Muscle layer of duodenum (tissue), 2 donors: Measurements from ENCODE around the gene NHLH2.

Experiments
- H3K27ac ChIP-seq: one replicate; pipeline ENCODE4 v1.7.0; 2013; ENCODE audit warnings: mild to moderate bottlenecking, low read length
- H3K27me3 ChIP-seq: one replicate; pipeline ENCODE4 v1.7.0; 2013; ENCODE audit warnings: low read depth, mild to moderate bottlenecking, control low read depth, low read length
- H3K36me3 ChIP-seq, 2 donors: one replicate each; pipeline ENCODE4 v1.7.0; 2013; ENCODE audit warnings: low read length in 2 of 2, control low read depth in 1 of 2, mild to moderate bottlenecking in 1 of 2; ENCODE audit not compliant: insufficient read depth in 2 of 2, control insufficient read depth in 1 of 2
- H3K4me1 ChIP-seq, 2 donors: one replicate each; pipeline ENCODE4 v1.7.0; 2013; ENCODE audit warnings: low read length in 2 of 2, mild to moderate bottlenecking in 2 of 2, control low read depth in 1 of 2, moderate library complexity in 1 of 2; ENCODE audit not compliant: insufficient read depth in 2 of 2, control insufficient read depth in 1 of 2
- H3K4me3 ChIP-seq, 2 donors: one replicate each; pipeline ENCODE4 v1.7.0; 2013; ENCODE audit warnings: low read length in 2 of 2, low read depth in 1 of 2, mild to moderate bottlenecking in 1 of 2
- H3K9me3 ChIP-seq, 2 donors: one replicate each; pipeline ENCODE4 v1.7.0; 2013; ENCODE audit warnings: low read length in 2 of 2, control low read depth in 1 of 2, mild to moderate bottlenecking in 1 of 2; ENCODE audit not compliant: control insufficient read depth in 1 of 2
- donor health status: healthy.

NHLH2 gene

GRCh38 chr1:115837341-115837739 is 3.6 kb downstream of the NHLH2 start:
- H3K27ac ChIP-seq, result no peak overlapping the region
- peaks cover 48% of the 10 kb centered on the region for H3K27me3 ChIP-seq
- no peaks in the 10 kb centered on the region for H3K36me3 ChIP-seq
- H3K9me3 ChIP-seq, result no peaks in the 10 kb centered on the region
- H3K4me1 ChIP-seq, result peaks cover 0 to 23% of the 10 kb centered on the region in 2 donors
- H3K4me3 ChIP-seq, result no peak overlapping the region

- Histone ChIP-seq H3K27ac (no peak overlapping the region), H3K27me3 (peaks cover 18% of the 10 kb centered on the region)
Observed at GRCh38 chr1:115833856-115834255, 7.1 kb downstream of the NHLH2 start.

GRCh38 chr1:115832651-115833050 is 8.3 kb downstream of the NHLH2 start:
- Histone ChIP-seq H3K36me3 (no peaks in the 10 kb centered on the region), H3K27me3 (peaks cover 7% of the 10 kb centered on the region), H3K4me3 (no peak overlapping the region), H3K27ac (no peak overlapping the region), H3K9me3 (no peaks in the 10 kb centered on the region), H3K4me1 (peaks cover 0 to 9% of the 10 kb centered on the region in 2 donors)

More at GRCh38 chr1:115833856-115834255, 7.1 kb downstream of the NHLH2 start:
- H3K4me3 ChIP-seq, result no peak overlapping the region
- H3K9me3 ChIP-seq, result no peaks in the 10 kb centered on the region
- H3K36me3 ChIP-seq, result no peaks in the 10 kb centered on the region
- H3K4me1 ChIP-seq, result peaks cover 0 to 21% of the 10 kb centered on the region in 2 donors

- Histone ChIP-seq H3K4me3 (no peak overlapping the region), H3K27me3 (no peaks in the 10 kb centered on the region), H3K36me3 (no peaks in the 10 kb centered on the region), H3K4me1 (peaks cover 0 to 8% of the 10 kb centered on the region in 2 donors), H3K27ac (no peak overlapping the region), H3K9me3 (no peaks in the 10 kb centered on the region)
Observed at GRCh38 chr1:115830963-115831362, 10.0 kb downstream of the NHLH2 start.

- Histone ChIP-seq H3K36me3 (no peaks in the 10 kb centered on the region), H3K9me3 (no peaks in the 10 kb centered on the region), H3K4me1 (peaks cover 0 to 8% of the 10 kb centered on the region in 2 donors), H3K27ac (no peak overlapping the region), H3K4me3 (no peak overlapping the region), H3K27me3 (no peaks in the 10 kb centered on the region)
Observed at GRCh38 chr1:115829947-115830346, 11.0 kb downstream of the NHLH2 start.

GRCh38 chr1:115829023-115829674 is 11.8 kb downstream of the NHLH2 start:
- H3K27me3 ChIP-seq, result no peaks in the 10 kb centered on the region
- H3K36me3 ChIP-seq, result no peaks in the 10 kb centered on the region
- no peak overlapping the region for H3K27ac ChIP-seq
- peaks cover 0 to 8% of the 10 kb centered on the region in 2 donors for H3K4me1 ChIP-seq
- H3K9me3 ChIP-seq, result no peaks in the 10 kb centered on the region
- H3K4me3 ChIP-seq, result peak overlapping the region; percentile 45 to 65

GRCh38 chr1:115828101-115829022 is 12.6 kb downstream of the NHLH2 start:
- H3K27me3 ChIP-seq, result no peaks in the 10 kb centered on the region
- no peaks in the 10 kb centered on the region for H3K36me3 ChIP-seq
- H3K27ac ChIP-seq, result no peak overlapping the region
- H3K4me1 ChIP-seq, result peaks cover 0 to 8% of the 10 kb centered on the region in 2 donors
- peak overlapping the region; percentile 61 to 65 for H3K4me3 ChIP-seq
- no peaks in the 10 kb centered on the region for H3K9me3 ChIP-seq

GRCh38 chr1:115827452-115828044 is 13.4 kb downstream of the NHLH2 start:
- Histone ChIP-seq H3K4me3 (peak overlapping the region; percentile 61 to 65), H3K9me3 (no peaks in the 10 kb centered on the region), H3K27me3 (no peaks in the 10 kb centered on the region), H3K36me3 (no peaks in the 10 kb centered on the region), H3K27ac (no peak overlapping the region), H3K4me1 (peaks cover 0 to 8% of the 10 kb centered on the region in 2 donors)

- Histone ChIP-seq H3K36me3 (no peaks in the 10 kb centered on the region), H3K9me3 (no peaks in the 10 kb centered on the region), H3K4me1 (peaks cover 0 to 8% of the 10 kb centered on the region in 2 donors), H3K27me3 (no peaks in the 10 kb centered on the region), H3K4me3 (no peak overlapping the region), H3K27ac (no peak overlapping the region)
Observed at GRCh38 chr1:115826628-115827027, 14.3 kb downstream of the NHLH2 start.

- Histone ChIP-seq H3K27ac (no peak overlapping the region), H3K4me1 (no peaks in the 10 kb centered on the region), H3K4me3 (no peak overlapping the region), H3K9me3 (no peaks in the 10 kb centered on the region), H3K36me3 (no peaks in the 10 kb centered on the region), H3K27me3 (no peaks in the 10 kb centered on the region)
Observed at GRCh38 chr1:115822117-115822516, 18.8 kb downstream of the NHLH2 start.

- H3K36me3 ChIP-seq, result no peaks in the 10 kb centered on the region
- no peaks in the 10 kb centered on the region for H3K9me3 ChIP-seq
- H3K4me3 ChIP-seq, result no peak overlapping the region
- no peak overlapping the region for H3K27ac ChIP-seq
- H3K27me3 ChIP-seq, result no peaks in the 10 kb centered on the region
- no peaks in the 10 kb centered on the region for H3K4me1 ChIP-seq
Observed at GRCh38 chr1:115815694-115816093, 25.2 kb downstream of the NHLH2 start.
